Kidney epithelial cell (primary cell): ENCODE measurements around the gene RBBP5. TPM values are rescaled to one million over a fixed set of nuclear protein-coding genes. Genes with fewer than 3 reads are reported as not detected.

Experiments used
- DNase-seq: peaks from one replicate; pipeline ENCODE4 v3.0.0-alpha.2; 2010; ENCODE audit warnings: low read depth
- H3K27me3 ChIP-seq: 2 replicates; pipeline ENCODE4 v1.6.0; 2011; ENCODE audit warnings: low read length; ENCODE audit not compliant: control insufficient read depth, insufficient read depth
- H3K36me3 ChIP-seq: 2 replicates; pipeline ENCODE4 v1.5.1; 2011; ENCODE audit warnings: low read length; ENCODE audit not compliant: control insufficient read depth, insufficient read depth
- H3K4me3 ChIP-seq: 2 replicates; pipeline ENCODE4 v1.5.1; 2011; ENCODE audit warnings: low read depth, mild to moderate bottlenecking, control low read depth, low read length
- CTCF ChIP-seq: IDR thresholded peaks from 2 replicates; pipeline ENCODE4 v1.5.1; 2011; ENCODE audit warnings: mild to moderate bottlenecking, moderate library complexity, low read length, control low read depth, inconsistent platforms; ENCODE audit not compliant: insufficient read depth, poor library complexity, severe bottlenecking
- total RNA-seq: library from RNA; depleted of rRNA; stranded (reverse); fragments of >200 nt; gene quantifications from 2 replicates; pipeline ENCODE4 v1.2.3, GENCODE V29; 2015

Gene RBBP5
- total RNA-seq, 1 donor from 2014 or later, result 15.4 TPM

- peak; percentile 44 for DNase-seq
- no peaks in the 10 kb centered on the region for H3K36me3 ChIP-seq
- TF ChIP-seq CTCF, result no peak
- H3K4me3 ChIP-seq, result no peak overlapping the region
- H3K27me3 ChIP-seq, result no peaks in the 10 kb centered on the region
Measured at GRCh38 chr1:205147191-205147835, 25.5 kb upstream of the RBBP5 start.

GRCh38 chr1:205144751-205145150 lies 23.0 kb upstream of the RBBP5 start:
- no peak for TF ChIP-seq CTCF
- H3K4me3 ChIP-seq, result no peak overlapping the region
- no peak for DNase-seq
- no peaks in the 10 kb centered on the region for H3K27me3 ChIP-seq
- H3K36me3 ChIP-seq, result no peaks in the 10 kb centered on the region

GRCh38 chr1:205144046-205144720 lies 22.4 kb upstream of the RBBP5 start:
- no peaks in the 10 kb centered on the region for H3K27me3 ChIP-seq
- H3K36me3 ChIP-seq, result no peaks in the 10 kb centered on the region
- DNase-seq, result no peak
- H3K4me3 ChIP-seq, result no peak overlapping the region
- no peak for TF ChIP-seq CTCF

GRCh38 chr1:205142102-205142469 lies 20.3 kb upstream of the RBBP5 start:
- no peaks in the 10 kb centered on the region for H3K27me3 ChIP-seq
- DNase-seq, result no peak
- no peak overlapping the region for H3K4me3 ChIP-seq
- no peak for TF ChIP-seq CTCF
- no peaks in the 10 kb centered on the region for H3K36me3 ChIP-seq

- Histone ChIP-seq H3K4me3 (no peak overlapping the region), H3K36me3 (no peaks in the 10 kb centered on the region), H3K27me3 (no peaks in the 10 kb centered on the region)
- peak; percentile 74 for TF ChIP-seq CTCF
- peak; percentile 34 for DNase-seq
Measured at GRCh38 chr1:205141236-205142101, 19.7 kb upstream of the RBBP5 start.
